GM19193 (cell line): Measurements from ENCODE around the gene EZH2.
A peak's percentile ranks its signal among the peaks of the same experiment; 100 is the strongest.

ENCODE experiments used
- POLR2A ChIP-seq: IDR thresholded peaks from 4 replicates; pipeline ENCODE4 v1.6.1; 2011; ENCODE audit not compliant: insufficient read depth, insufficient read length; ENCODE audit errors: extremely low read depth

The EZH2 gene

GRCh38 chr7:148912151-148912550 lies 28.1 kb upstream of the EZH2 start:
- no peak for TF ChIP-seq POLR2A

DNA sequence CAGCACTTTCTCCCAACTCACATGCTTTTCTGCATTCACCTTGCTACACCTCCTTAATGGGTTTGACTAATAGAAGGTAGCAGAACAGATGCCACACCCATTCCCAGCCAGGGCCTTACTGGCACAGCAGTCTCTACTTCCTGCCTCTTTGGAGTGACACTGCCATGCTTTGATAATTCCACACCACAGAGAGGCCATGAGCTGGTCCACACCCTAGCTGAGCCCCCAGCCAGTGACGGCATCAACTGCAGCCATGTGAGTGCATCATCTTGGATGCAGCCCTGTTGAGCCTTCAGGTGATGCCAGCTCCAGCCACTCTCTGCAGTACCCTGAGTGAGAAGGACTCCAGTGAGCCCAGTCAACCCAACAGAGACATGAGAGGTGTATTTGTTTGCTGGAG lies 27.5 kb upstream of the EZH2 start:
- TF ChIP-seq POLR2A, result no peak

DNA sequence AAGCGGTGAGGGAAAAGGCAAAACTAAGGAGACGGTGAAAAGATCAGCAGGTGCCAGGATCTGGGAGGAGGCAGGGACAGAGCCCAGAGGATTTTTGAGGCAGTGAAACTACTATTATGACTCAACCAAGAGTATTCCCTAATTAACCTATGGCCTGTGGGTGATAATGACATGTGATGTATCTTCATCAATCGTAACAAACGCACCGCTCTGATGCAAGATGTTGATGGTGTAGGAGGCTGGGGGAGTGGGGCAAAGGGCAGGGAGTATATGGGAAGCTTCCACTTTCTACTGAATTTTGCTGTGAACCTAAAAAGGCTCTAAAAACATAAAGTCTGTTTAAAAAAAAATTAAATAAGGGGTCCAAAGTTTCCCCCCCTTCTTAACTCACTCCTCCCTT lies 25.5 kb upstream of the EZH2 start:
- no peak for TF ChIP-seq POLR2A

- no peak for TF ChIP-seq POLR2A
These were observed 22.8 kb upstream of the EZH2 start for GRCh38 chr7:148906707-148907498.

- no peak for TF ChIP-seq POLR2A
These were observed 21.1 kb upstream of the EZH2 start for GRCh38 chr7:148905093-148905666.

GRCh38 chr7:148903504-148903903 lies 19.4 kb upstream of the EZH2 start:
- TF ChIP-seq POLR2A, result no peak

GRCh38 chr7:148901178-148901577 lies 17.1 kb upstream of the EZH2 start:
- TF ChIP-seq POLR2A, result no peak

- TF ChIP-seq POLR2A, result no peak
These were observed 14.9 kb upstream of the EZH2 start for GRCh38 chr7:148898845-148899484.

DNA sequence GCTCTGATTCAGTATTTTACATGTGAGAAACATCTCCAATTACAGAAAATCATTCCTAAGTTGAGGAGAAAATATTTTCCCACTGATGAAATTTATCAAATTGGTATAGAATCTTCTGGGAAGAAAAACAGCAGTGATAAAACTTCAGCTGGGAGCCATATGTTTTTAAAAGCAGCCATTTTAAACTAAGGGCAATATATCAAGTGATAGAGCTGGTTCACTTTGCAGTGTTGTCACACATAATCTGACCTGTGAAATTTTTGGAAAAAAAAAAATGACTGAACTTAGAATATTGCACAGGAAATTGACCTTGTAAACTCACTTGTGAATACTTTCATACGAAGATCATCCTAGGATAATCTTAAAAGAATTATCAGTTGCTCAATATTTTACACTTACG lies 10.5 kb upstream of the EZH2 start:
- TF ChIP-seq POLR2A, result no peak

GRCh38 chr7:148893071-148893470 lies 9.0 kb upstream of the EZH2 start:
- TF ChIP-seq POLR2A, result no peak

DNA sequence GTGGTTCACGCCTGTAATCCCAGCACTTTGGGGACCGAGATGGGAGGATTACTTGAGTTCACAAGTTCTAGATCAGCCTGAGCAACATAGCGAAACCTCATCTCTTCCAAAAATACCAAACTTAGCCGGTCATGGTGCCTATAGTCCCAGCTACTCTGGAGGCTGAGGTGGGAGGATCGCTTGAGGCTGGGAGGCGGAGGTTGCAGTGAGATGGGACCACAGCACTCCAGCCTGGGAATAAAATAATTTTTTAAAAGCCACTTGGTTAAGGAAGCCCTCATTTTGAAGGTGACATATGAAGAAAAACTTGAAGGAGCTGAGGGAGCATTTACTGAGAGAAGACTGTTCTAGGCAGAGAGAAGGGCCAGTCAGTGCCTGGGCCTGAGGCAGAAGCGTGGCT lies 4.2 kb upstream of the EZH2 start:
- TF ChIP-seq POLR2A, result no peak

DNA sequence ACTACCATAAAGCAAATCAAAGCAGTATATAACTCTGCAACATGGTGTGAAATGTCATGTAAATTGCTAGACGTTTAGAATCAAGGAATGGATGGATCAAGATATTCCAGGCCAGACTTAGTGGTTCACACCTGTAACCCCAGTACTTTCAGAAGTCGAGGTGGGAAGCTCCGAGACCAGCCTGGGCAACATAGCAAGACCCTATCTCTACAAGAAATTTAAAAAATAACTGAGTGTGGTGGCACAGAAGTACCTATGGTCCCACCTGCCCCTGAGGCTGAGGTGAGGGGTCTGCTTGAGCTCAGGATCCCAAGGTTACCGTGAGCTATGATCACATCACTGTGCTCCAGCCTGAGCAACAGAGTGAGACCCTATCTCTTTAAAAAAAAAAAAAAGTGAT lies 2.8 kb upstream of the EZH2 start:
- TF ChIP-seq POLR2A, result no peak

GRCh38 chr7:148884299-148885022 lies 370 bp upstream of the EZH2 start:
- peak; percentile 85 for TF ChIP-seq POLR2A

- TF ChIP-seq POLR2A, result peak; percentile 51
These were observed 634 bp downstream of the EZH2 start for GRCh38 chr7:148883266-148884048.
